ENCODE measurements around the gene CDC42EP2. TPM values are rescaled to one million over a fixed set of nuclear protein-coding genes. Genes with fewer than 3 reads are reported as not detected.

Gene CDC42EP2
- total and polyA plus RNA-seq, 2 of the 13 experiments (the other 11 are each of a cell fraction or from before 2014, with no cell fraction given), result 2.3 to 7.1 TPM

GRCh38 chr11:65274735-65275682 lies 39.7 kb upstream of the CDC42EP2 start:
- no peaks in the 10 kb centered on the region for H4K20me1 ChIP-seq (ENCODE audit: insufficient read depth, low read length)
- BruUV-seq (replicated peaks), result no TSS peak
- no peaks in the 10 kb centered on the region for H3K79me2 ChIP-seq (ENCODE audit: insufficient read depth, low read length)
- 0 out of 2 replicates have a peak overlapping the region, but pooled peaks have one; percentile 0 for H3K9ac ChIP-seq (ENCODE audit: insufficient read depth, low read depth, low read length)
- no peaks in the 10 kb centered on the region for H3K9me3 ChIP-seq (ENCODE audit: low read length)
- intact Hi-C loops (cut with micrococcal nuclease; ENCODE audit: unreplicated experiment), result loop anchor here (1.0 kb wide), 2 partner anchors 40 to 55 kb away; no protein-coding TSS in a partner anchor
- CTCF ChIA-PET (ENCODE audit: low intra/inter-chr PET ratio, low total read pairs), result interaction anchor here (1.1 to 3.4 kb wide), 5 partner anchors 31 to 236 kb away, joined by 3 to 139 read pairs (median 4); partner anchors contain the start of gene CDC42EP2
- H3K4me1 ChIP-seq (ENCODE audit: insufficient read depth, low read length), result peaks cover 30% of the 10 kb centered on the region
- WGBS (ENCODE audit: low lambda C conversion rate), result 18% methylated on average over 6 of the region's 6 CpGs
- FAIRE-seq (peak; percentile 87), ATAC-seq (peak; percentile 92), DNase-seq (ENCODE audit: low spot score) (peak; percentile 89)
- POLR2A ChIA-PET, result interaction anchor here (0.6 to 4.5 kb wide), 22 partner anchors 13 to 342 kb away, joined by 3 to 114 read pairs (median 6); partner anchors contain the start of genes CDC42EP2, DPF2, MALAT1 and NEAT1
- no peaks in the 10 kb centered on the region for H3K27me3 ChIP-seq (ENCODE audit: control insufficient read depth in 1 of 2, insufficient read depth in 2 of 2, low read length in 2 of 2)
- H2AFZ ChIP-seq (ENCODE audit: low read length), result no peak overlapping the region
- peak overlapping the region; percentile 30 for H3K27ac ChIP-seq (ENCODE audit: extremely low read length, insufficient read depth, low read length)
- in situ Hi-C loops (cut with HindIII; ENCODE audit: extremely low pct_ligation_motif_present, low pct_unique_long_range_greater_than_20kb), result loop anchor here (5.0 kb wide), 1 partner anchor 42 kb away; no protein-coding TSS in a partner anchor
- peaks cover 0 to 32% of the 10 kb centered on the region in 2 experiments; a peak in 2 of 5 replicates for H3K36me3 ChIP-seq (replicated peaks in 1 of 2; ENCODE audit: control insufficient read depth in 1 of 2, insufficient read depth in 2 of 2, low read length in 2 of 2)
- H3K4me3 ChIP-seq (replicated peaks in 1 of 3; ENCODE audit: insufficient read depth in 1 of 3, low read depth in 2 of 3, low read length in 3 of 3), result peak overlapping the region in 1 of 3 experiments; percentile 17; a peak in 2 of 6 replicates
- H3K4me2 ChIP-seq (ENCODE audit: low read depth, low read length), result peak overlapping the region; percentile 63
- peak; percentile 47; the same call in 1 of the 2 replicates for TF ChIP-seq KDM5A (IDR thresholded peaks at IDR 0.05; ENCODE audit: borderline replicate concordance, low read length)
- TF ChIP-seq ZNF678 (CRISPR knock-in tag; IDR thresholded peaks at IDR 0.05), result no peak
- peak; percentile 21; the same call in 1 of the 2 replicates for TF ChIP-seq NKX3-1 (CRISPR knock-in tag; IDR thresholded peaks at IDR 0.05)
- 0 out of 2 replicates have a peak, but pooled peaks have one; percentile 5 for TF ChIP-seq NR2F6 (IDR thresholded peaks at IDR 0.05)
- TF ChIP-seq NR2F6 (CRISPR knock-in tag; IDR thresholded peaks at IDR 0.05), result no peak; the same call in 1 of the 2 replicates
- no peak for TF ChIP-seq ATF7 (IDR thresholded peaks at IDR 0.05)
- TF ChIP-seq ATF7 (CRISPR knock-in tag; IDR thresholded peaks at IDR 0.05), result no peak
- peak; percentile 78; the same call in 1 of the 2 replicates for TF ChIP-seq ZNF3 (CRISPR knock-in tag; IDR thresholded peaks at IDR 0.05)
- TF ChIP-seq ISL2 (CRISPR knock-in tag; IDR thresholded peaks at IDR 0.05), result peak; percentile 56; the same call in 1 of the 2 replicates
- TF ChIP-seq FOXA1 (IDR thresholded peaks at IDR 0.05), result no peak
- TF ChIP-seq FOXA1 (CRISPR knock-in tag; IDR thresholded peaks at IDR 0.05), result peak; percentile 6; the same call in 1 of the 2 replicates
- TF ChIP-seq CBX5 (CRISPR knock-in tag; IDR thresholded peaks at IDR 0.05; ENCODE audit: borderline replicate concordance), result peak; percentile 39; the same call in 1 of the 2 replicates
- peak; percentile 19; the same call in 1 of the 2 replicates for TF ChIP-seq ZBTB20 (CRISPR knock-in tag; IDR thresholded peaks at IDR 0.05; ENCODE audit: borderline replicate concordance, low read depth)
- 0 out of 2 replicates have a peak, but pooled peaks have one; percentile 36 for TF ChIP-seq ZNF337 (CRISPR knock-in tag; IDR thresholded peaks at IDR 0.05; ENCODE audit: borderline replicate concordance, low read depth)
- peak; percentile 97 for TF ChIP-seq STAG1 (CRISPR knock-in tag; IDR thresholded peaks at IDR 0.05)
- TF ChIP-seq ZNF747 (CRISPR knock-in tag; IDR thresholded peaks at IDR 0.05; ENCODE audit: borderline replicate concordance), result no peak
- TF ChIP-seq ZNF775 (CRISPR knock-in tag; IDR thresholded peaks at IDR 0.05; ENCODE audit: borderline replicate concordance), result no peak
- peak; percentile 29; the same call in 1 of the 2 replicates for TF ChIP-seq PRDM10 (CRISPR knock-in tag; IDR thresholded peaks at IDR 0.05; ENCODE audit: low read depth)
- peak; percentile 80 for TF ChIP-seq KDM2A (CRISPR knock-in tag; IDR thresholded peaks at IDR 0.05; ENCODE audit: borderline replicate concordance, low read depth)
- TF ChIP-seq TOE1 (CRISPR knock-in tag; IDR thresholded peaks at IDR 0.05), result peak; percentile 50; the same call in 1 of the 2 replicates
- 0 out of 2 replicates have a peak, but pooled peaks have one; percentile 56 for TF ChIP-seq ZSCAN9 (CRISPR knock-in tag; IDR thresholded peaks at IDR 0.05; ENCODE audit: borderline replicate concordance)
